ENCODE measurements around the gene OTOS.
A peak's percentile ranks its signal among the peaks of the same experiment; 100 is the strongest.

Gene OTOS

GRCh38 chr2:240142859-240143258 lies 2.4 kb upstream of the OTOS start:
- Mint-ChIP-seq H3K27ac (no peak overlapping the region), H3K36me3 (ENCODE audit: insufficient read depth) (no peaks in the 10 kb centered on the region), H3K27me3 (peaks cover 0 to 35% of the 10 kb centered on the region in 2 donors), H3K4me3 (no peak overlapping the region), H3K4me1 (ENCODE audit: low read depth in 2 of 2) (peaks cover 0 to 1% of the 10 kb centered on the region in 2 donors), H3K9me3 (no peaks in the 10 kb centered on the region)
- DNase-seq (no peak), ATAC-seq (replicated peaks) (no peak)

GRCh38 chr2:240142256-240142775 lies 1.9 kb upstream of the OTOS start:
- no peak for ATAC-seq (replicated peaks)
- DNase-seq: no peak
- Mint-ChIP-seq H3K27ac (no peak overlapping the region), H3K4me1 (ENCODE audit: low read depth in 2 of 2) (peaks cover 0 to 1% of the 10 kb centered on the region in 2 donors), H3K9me3 (no peaks in the 10 kb centered on the region), H3K27me3 (peaks cover 0 to 29% of the 10 kb centered on the region in 2 donors), H3K36me3 (ENCODE audit: insufficient read depth) (no peaks in the 10 kb centered on the region), H3K4me3 (no peak overlapping the region)

GRCh38 chr2:240141736-240142135 lies 1.3 kb upstream of the OTOS start:
- Mint-ChIP-seq H3K9me3 (no peaks in the 10 kb centered on the region), H3K4me1 (ENCODE audit: low read depth in 2 of 2) (peaks cover 3 to 5% of the 10 kb centered on the region in 2 donors), H3K36me3 (ENCODE audit: insufficient read depth) (no peaks in the 10 kb centered on the region), H3K4me3 (no peak overlapping the region), H3K27me3 (peaks cover 0 to 29% of the 10 kb centered on the region in 2 donors), H3K27ac (no peak overlapping the region)
- ATAC-seq (replicated peaks) (no peak), DNase-seq (no peak)

GRCh38 chr2:240140920-240141319 lies 462 bp upstream of the OTOS start:
- Mint-ChIP-seq H3K9me3 (no peaks in the 10 kb centered on the region), H3K4me1 (ENCODE audit: low read depth in 2 of 2) (peaks cover 5 to 10% of the 10 kb centered on the region in 2 donors)

GRCh38 chr2:240139666-240140393 lies 628 bp downstream of the OTOS start:
- Mint-ChIP-seq H3K27ac (no peak overlapping the region), H3K27me3 (peaks cover 0 to 29% of the 10 kb centered on the region in 2 donors), H3K9me3 (no peaks in the 10 kb centered on the region), H3K4me3 (no peak overlapping the region), H3K36me3 (ENCODE audit: insufficient read depth) (peaks cover under 1% of the 10 kb centered on the region), H3K4me1 (ENCODE audit: low read depth in 2 of 2) (peaks cover 14 to 19% of the 10 kb centered on the region in 2 donors)
- no peak for DNase-seq
- ATAC-seq (replicated peaks): no peak

More at GRCh38 chr2:240140920-240141319, 462 bp upstream of the OTOS start:
- no peak overlapping the region for H3K27ac Mint-ChIP-seq
- DNase-seq (no peak), ATAC-seq (replicated peaks) (no peak)
- H3K4me3 Mint-ChIP-seq: no peak overlapping the region
- H3K27me3 Mint-ChIP-seq: peaks cover 0 to 29% of the 10 kb centered on the region in 2 donors
- H3K36me3 Mint-ChIP-seq (ENCODE audit: insufficient read depth): no peaks in the 10 kb centered on the region

GRCh38 chr2:240139011-240139441 lies 1.4 kb downstream of the OTOS start:
- Mint-ChIP-seq H3K27me3 (peaks cover 0 to 29% of the 10 kb centered on the region in 2 donors), H3K36me3 (ENCODE audit: insufficient read depth) (peaks cover 4% of the 10 kb centered on the region), H3K27ac (no peak overlapping the region), H3K4me1 (ENCODE audit: low read depth in 2 of 2) (peaks cover 21 to 23% of the 10 kb centered on the region in 2 donors), H3K9me3 (no peaks in the 10 kb centered on the region), H3K4me3 (no peak overlapping the region)
- DNase-seq: no peak
- ATAC-seq (replicated peaks): no peak

GRCh38 chr2:240138254-240138984 lies 2.0 kb downstream of the OTOS start:
- no peak overlapping the region for H3K4me3 Mint-ChIP-seq
- ATAC-seq (replicated peaks) (no peak), DNase-seq (no peak)
- H3K36me3 Mint-ChIP-seq (ENCODE audit: insufficient read depth): peaks cover 8% of the 10 kb centered on the region
- peaks cover 21 to 23% of the 10 kb centered on the region in 2 donors for H3K4me1 Mint-ChIP-seq (ENCODE audit: low read depth in 2 of 2)
- peaks cover 0 to 28% of the 10 kb centered on the region in 2 donors for H3K27me3 Mint-ChIP-seq
- no peak overlapping the region for H3K27ac Mint-ChIP-seq
- no peaks in the 10 kb centered on the region for H3K9me3 Mint-ChIP-seq

- ATAC-seq (replicated peaks) (no peak), DNase-seq (no peak)
- Mint-ChIP-seq H3K9me3 (no peaks in the 10 kb centered on the region), H3K4me1 (ENCODE audit: low read depth in 2 of 2) (peaks cover 23 to 24% of the 10 kb centered on the region in 2 donors), H3K27me3 (peaks cover 0 to 21% of the 10 kb centered on the region in 2 donors), H3K4me3 (peak overlapping the region; percentile 90 to 93), H3K36me3 (ENCODE audit: insufficient read depth) (peaks cover 15% of the 10 kb centered on the region), H3K27ac (peak overlapping the region in 1 of 2 donors; percentile 96)
These were observed 2.7 kb downstream of the OTOS start for GRCh38 chr2:240137596-240138253.

GRCh38 chr2:240136671-240137292 lies 3.7 kb downstream of the OTOS start:
- Mint-ChIP-seq H3K4me1 (ENCODE audit: low read depth in 2 of 2) (peaks cover 23 to 24% of the 10 kb centered on the region in 2 donors), H3K4me3 (peak overlapping the region; percentile 90 to 93), H3K36me3 (ENCODE audit: insufficient read depth) (peaks cover 19% of the 10 kb centered on the region), H3K9me3 (no peaks in the 10 kb centered on the region), H3K27ac (peak overlapping the region; percentile 92 to 96), H3K27me3 (peaks cover 0 to 13% of the 10 kb centered on the region in 2 donors)
- ATAC-seq (replicated peaks): peak; percentile 37
- DNase-seq: peak in 1 of 3 experiments; percentile 15

GRCh38 chr2:240136013-240136670 lies 4.3 kb downstream of the OTOS start, which contains the start of gene COPS9:
Gene COPS9 (minus strand): TSS chr2:240136305. CDS start chr2:240136284, 21 bp downstream.
- Mint-ChIP-seq H3K9me3 (no peaks in the 10 kb centered on the region), H3K4me3 (peak within 1 kb of the TSS; percentile 90 to 93), H3K27ac (peak within 1 kb of the TSS; percentile 92 to 96), H3K36me3 (ENCODE audit: insufficient read depth) (peaks cover 24% of the 10 kb centered on the region), H3K4me1 (ENCODE audit: low read depth in 2 of 2) (peaks cover 23 to 25% of the 10 kb centered on the region in 2 donors), H3K27me3 (peaks cover 0 to 7% of the 10 kb centered on the region in 2 donors)
- ATAC-seq (replicated peaks) (peak; percentile 98), DNase-seq (peak; percentile 81 to 88 (median 88))

- H3K36me3 Mint-ChIP-seq (ENCODE audit: insufficient read depth): peaks cover 24% of the 10 kb centered on the region
- peak overlapping the region; percentile 90 to 93 for H3K4me3 Mint-ChIP-seq
- H3K27ac Mint-ChIP-seq: peak overlapping the region; percentile 92 to 96
- DNase-seq: no peak
- ATAC-seq (replicated peaks): peak; percentile 28
- H3K27me3 Mint-ChIP-seq: peaks cover 0 to 4% of the 10 kb centered on the region in 2 donors
- H3K9me3 Mint-ChIP-seq: no peaks in the 10 kb centered on the region
- peaks cover 23 to 27% of the 10 kb centered on the region in 2 donors for H3K4me1 Mint-ChIP-seq (ENCODE audit: low read depth in 2 of 2)
These were observed 4.8 kb downstream of the OTOS start for GRCh38 chr2:240135706-240136012.

- Mint-ChIP-seq H3K27me3 (no peaks in the 10 kb centered on the region), H3K36me3 (ENCODE audit: insufficient read depth) (peaks cover 24% of the 10 kb centered on the region), H3K9me3 (no peaks in the 10 kb centered on the region), H3K27ac (peak overlapping the region; percentile 92 to 96), H3K4me3 (peak overlapping the region; percentile 90 to 93), H3K4me1 (ENCODE audit: low read depth in 2 of 2) (peaks cover 23 to 27% of the 10 kb centered on the region in 2 donors)
- ATAC-seq (replicated peaks) (no peak), DNase-seq (no peak)
These were observed 5.4 kb downstream of the OTOS start for GRCh38 chr2:240134956-240135520.

All from effector memory CD8-positive, alpha-beta T cell (primary cell).